ENCODE results near the gene COL15A1. TPM values are rescaled to one million over a fixed set of nuclear protein-coding genes. Genes with fewer than 3 reads are reported as not detected.

The COL15A1 gene
- total RNA-seq, 1 donor from 2014 or later = 11.8 TPM

DNA sequence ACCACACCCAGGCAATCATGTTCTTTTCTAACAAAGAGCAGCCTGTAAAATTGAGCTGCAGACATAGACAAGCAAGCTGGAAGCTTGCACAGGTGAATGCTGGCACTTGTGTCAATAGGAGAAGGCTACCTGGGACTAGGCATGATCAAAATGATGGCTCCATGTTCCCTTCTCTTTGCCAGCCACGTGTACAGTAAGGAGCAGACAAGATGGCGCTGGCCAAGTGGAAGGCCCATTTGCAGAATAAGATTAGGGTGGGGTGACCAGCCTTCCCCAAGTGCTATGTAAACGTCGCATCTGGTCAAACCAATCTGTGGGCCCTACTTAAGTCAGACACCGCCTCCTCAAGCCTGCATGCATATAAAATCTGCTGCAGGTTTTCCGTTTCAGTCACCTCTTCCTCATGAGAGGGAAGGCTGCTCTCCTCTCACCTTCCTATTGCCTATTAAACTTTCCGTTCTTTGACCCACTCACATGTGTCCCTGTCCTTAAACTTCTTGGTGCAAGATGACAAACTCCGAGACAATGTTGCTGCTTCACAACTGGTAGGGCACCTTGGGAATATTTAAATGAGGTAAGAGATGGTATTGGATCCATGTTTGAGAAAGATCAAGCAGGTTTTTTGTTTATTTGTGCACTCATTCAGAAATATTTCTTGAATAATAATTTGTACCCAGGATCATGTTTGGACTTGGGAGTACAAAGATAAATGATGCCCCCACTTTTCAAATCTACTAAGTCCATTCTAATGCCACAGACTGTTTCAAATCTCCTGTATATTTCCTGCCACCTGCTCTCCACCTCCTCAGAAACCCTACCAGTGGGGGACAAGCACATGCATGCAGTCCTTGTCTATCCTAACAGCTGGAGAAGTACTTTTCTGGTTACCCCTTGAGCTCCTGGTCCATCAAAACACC lies 130.5 kb downstream of the COL15A1 start:
- Histone ChIP-seq H3K36me3 (ENCODE audit: control insufficient read depth, insufficient read depth, low read length) (no peaks in the 10 kb centered on the region), H3K27me3 (ENCODE audit: control insufficient read depth, insufficient read depth, low read length) (no peaks in the 10 kb centered on the region), H3K4me3 (ENCODE audit: low read depth, low read length) (no peak overlapping the region)
- TF ChIP-seq, protein P1, sequence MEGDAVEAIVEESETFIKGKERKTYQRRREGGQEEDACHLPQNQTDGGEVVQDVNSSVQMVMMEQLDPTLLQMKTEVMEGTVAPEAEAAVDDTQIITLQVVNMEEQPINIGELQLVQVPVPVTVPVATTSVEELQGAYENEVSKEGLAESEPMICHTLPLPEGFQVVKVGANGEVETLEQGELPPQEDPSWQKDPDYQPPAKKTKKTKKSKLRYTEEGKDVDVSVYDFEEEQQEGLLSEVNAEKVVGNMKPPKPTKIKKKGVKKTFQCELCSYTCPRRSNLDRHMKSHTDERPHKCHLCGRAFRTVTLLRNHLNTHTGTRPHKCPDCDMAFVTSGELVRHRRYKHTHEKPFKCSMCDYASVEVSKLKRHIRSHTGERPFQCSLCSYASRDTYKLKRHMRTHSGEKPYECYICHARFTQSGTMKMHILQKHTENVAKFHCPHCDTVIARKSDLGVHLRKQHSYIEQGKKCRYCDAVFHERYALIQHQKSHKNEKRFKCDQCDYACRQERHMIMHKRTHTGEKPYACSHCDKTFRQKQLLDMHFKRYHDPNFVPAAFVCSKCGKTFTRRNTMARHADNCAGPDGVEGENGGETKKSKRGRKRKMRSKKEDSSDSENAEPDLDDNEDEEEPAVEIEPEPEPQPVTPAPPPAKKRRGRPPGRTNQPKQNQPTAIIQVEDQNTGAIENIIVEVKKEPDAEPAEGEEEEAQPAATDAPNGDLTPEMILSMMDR (IDR thresholded peaks at IDR 0.05; ENCODE audit: insufficient read depth, low read length, poor library complexity, severe bottlenecking) = no peak
- no peak for DNase-seq (ENCODE audit: low read depth)

DNA sequence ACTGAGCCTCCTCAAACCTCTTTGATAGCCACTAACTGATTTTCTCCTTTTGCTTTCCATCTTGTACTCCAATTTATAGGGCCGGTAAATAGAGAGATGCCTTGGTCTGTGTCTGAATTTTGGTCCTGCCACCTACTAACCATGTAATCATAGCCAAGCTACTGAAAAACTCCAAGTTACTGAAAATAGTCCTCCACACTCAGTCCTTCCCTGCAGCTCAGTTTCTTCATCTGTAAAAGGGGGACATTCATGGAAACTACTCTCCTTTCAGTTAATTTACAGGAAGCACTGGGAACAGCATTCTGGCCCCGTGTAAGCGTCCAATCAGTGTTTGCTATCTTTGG lies 131.2 kb downstream of the COL15A1 start:
- DNase-seq (ENCODE audit: low read depth) = no peak
- Histone ChIP-seq H3K36me3 (ENCODE audit: control insufficient read depth, insufficient read depth, low read length) (no peaks in the 10 kb centered on the region), H3K4me3 (ENCODE audit: low read depth, low read length) (no peak overlapping the region), H3K27me3 (ENCODE audit: control insufficient read depth, insufficient read depth, low read length) (no peaks in the 10 kb centered on the region)
- TF ChIP-seq, protein P1 (IDR thresholded peaks at IDR 0.05; ENCODE audit: insufficient read depth, low read length, poor library complexity, severe bottlenecking) = no peak

DNA sequence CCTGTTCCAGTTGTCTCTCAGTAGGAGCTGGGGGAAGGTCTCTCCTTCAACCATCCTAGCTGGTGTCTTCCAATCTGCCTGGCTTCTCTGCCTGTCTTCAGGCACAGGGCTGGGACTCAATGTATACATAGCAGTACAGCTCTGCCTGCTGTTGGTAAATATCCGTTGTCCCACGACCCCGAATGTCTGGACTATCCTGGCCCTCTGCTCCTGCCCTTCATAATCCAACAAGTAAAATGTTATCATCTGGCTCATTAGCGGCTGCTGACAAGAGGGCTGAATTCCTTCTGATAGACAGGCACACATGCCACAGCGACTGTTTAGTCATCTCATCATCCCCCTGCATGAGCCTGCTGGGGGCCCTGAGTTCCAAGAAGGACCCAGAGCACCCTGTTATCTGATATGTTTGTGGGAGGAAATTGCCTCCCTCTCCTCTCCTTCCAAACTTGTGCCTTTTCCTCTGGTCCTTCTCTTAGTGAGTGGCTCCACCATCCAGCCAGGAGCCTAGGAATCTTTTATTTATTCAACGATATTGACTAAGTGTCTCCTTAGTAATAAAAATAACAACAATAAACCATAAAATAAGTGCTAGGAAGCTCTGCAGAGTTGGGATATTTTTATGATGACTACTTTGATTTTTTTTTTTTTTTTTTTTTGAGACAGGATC lies 131.7 kb downstream of the COL15A1 start:
- TF ChIP-seq, protein P1 (IDR thresholded peaks at IDR 0.05; ENCODE audit: insufficient read depth, low read length, poor library complexity, severe bottlenecking) = no peak
- Histone ChIP-seq H3K4me3 (ENCODE audit: low read depth, low read length) (no peak overlapping the region), H3K27me3 (ENCODE audit: control insufficient read depth, insufficient read depth, low read length) (no peaks in the 10 kb centered on the region), H3K36me3 (ENCODE audit: control insufficient read depth, insufficient read depth, low read length) (no peaks in the 10 kb centered on the region)
- DNase-seq (ENCODE audit: low read depth) = no peak

DNA sequence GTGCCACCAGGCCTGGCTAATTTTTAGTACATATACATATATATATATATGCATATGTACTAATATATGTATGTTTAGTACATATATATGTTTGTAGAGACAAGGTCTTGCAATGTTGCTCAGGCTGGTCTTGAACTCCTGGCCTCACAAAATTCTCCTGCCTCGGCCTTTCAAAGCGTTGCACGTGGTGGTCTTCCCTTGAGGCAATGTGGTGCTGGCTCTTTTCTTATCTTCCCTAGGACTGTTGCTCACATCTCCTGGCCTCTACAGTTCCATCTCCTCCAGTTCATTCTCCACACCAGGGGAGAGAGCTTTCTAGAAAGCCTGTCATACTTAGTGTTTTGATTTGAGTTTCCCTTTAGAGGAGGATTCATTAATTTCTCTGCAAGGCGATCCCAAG lies 132.3 kb downstream of the COL15A1 start:
- no peak for DNase-seq (ENCODE audit: low read depth)
- H3K36me3 ChIP-seq (ENCODE audit: control insufficient read depth, insufficient read depth, low read length) = no peaks in the 10 kb centered on the region
- no peaks in the 10 kb centered on the region for H3K27me3 ChIP-seq (ENCODE audit: control insufficient read depth, insufficient read depth, low read length)
- TF ChIP-seq, protein P1 (IDR thresholded peaks at IDR 0.05; ENCODE audit: insufficient read depth, low read length, poor library complexity, severe bottlenecking) = no peak
- no peak overlapping the region for H3K4me3 ChIP-seq (ENCODE audit: low read depth, low read length)

DNA sequence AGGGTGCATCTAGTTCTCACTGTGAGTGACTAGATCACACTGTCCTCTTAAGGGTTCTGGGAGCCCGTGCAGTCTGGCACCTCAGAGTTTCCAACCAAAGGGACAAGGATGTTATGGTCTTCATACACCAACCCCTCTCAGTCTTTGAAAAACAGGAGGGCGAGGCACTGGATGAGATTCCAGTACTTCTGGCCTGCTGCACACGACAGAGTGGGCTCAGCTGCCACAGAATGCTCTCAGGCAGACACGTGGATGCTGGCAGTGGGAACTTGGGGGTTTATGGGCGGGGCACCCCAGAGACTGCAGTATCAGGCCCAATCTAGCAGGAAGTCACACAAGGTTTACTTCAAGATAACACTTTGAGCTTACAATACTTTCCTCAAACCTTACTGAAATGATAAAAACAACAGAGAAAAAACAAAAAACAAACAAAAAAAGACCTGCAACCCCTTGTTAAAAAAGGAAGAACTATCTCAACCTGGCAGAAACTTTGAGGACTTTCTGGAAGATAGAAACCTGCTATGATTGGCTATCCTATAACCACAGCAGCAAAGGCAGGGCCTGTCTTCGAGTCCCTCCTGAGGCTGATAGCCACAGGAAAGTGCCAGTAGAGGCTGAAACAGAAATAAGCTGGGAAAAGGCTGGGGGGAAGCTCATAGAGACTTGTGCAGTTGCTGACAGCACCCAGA lies 132.9 kb downstream of the COL15A1 start:
- H3K36me3 ChIP-seq (ENCODE audit: control insufficient read depth, insufficient read depth, low read length) = no peaks in the 10 kb centered on the region
- TF ChIP-seq, protein P1 (IDR thresholded peaks at IDR 0.05; ENCODE audit: insufficient read depth, low read length, poor library complexity, severe bottlenecking) = no peak
- no peaks in the 10 kb centered on the region for H3K27me3 ChIP-seq (ENCODE audit: control insufficient read depth, insufficient read depth, low read length)

More for the DNA sequence above, 132.9 kb downstream of the COL15A1 start:
- no peak overlapping the region for H3K4me3 ChIP-seq (ENCODE audit: low read depth, low read length)
- DNase-seq (ENCODE audit: low read depth) = no peak
